NOMO-1 (cell line): Measurements from ENCODE around the gene RBPJL.

Source experiments
- DNase-seq, 2 experiments: peaks; one replicate each; lab custom pipeline; 2025; ENCODE audit not compliant: unreplicated experiment in 2 of 2; lab: John Stamatoyannopoulos, UW

The RBPJL gene

DNA sequence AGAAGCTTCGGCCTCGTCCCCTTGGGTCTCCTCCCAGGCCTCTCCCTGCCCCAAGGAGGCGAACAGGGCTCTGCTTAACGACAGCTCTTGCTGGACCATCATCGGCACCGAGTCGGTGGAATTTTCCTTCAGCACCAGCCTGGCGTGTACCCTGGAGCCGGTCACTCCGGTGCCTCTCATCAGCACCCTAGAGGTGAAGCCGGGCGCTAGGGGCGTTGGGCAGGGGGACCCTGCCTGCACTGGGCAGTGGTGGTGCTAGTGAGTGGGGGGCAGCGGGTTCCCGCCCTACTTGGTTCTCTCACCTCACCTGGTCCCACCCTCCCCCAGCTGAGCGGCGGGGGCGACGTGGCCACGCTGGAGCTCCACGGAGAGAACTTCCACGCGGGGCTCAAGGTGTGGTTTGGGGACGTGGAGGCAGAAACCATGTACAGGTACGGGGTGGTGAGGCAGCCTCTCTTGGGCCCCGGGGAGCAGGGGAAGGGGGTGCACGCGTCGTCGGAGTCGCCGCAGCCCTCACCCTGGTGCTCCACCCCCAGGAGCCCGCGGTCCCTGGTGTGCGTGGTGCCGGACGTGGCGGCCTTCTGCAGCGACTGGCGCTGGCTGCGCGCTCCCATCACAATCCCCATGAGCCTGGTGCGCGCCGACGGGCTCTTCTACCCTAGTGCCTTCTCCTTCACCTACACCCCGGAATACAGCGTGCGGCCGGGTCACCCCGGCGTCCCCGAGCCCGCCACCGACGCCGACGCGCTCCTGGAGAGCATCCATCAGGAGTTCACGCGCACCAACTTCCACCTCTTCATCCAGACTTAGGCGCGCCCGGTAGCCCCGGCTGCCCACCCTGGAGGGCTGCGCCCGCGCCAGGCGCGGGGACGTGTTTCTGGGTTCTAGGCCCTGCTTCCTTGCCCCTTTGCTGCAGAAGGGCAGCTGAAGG, 9.8 kb downstream of the RBPJL start:
- no peak for DNase-seq

DNA sequence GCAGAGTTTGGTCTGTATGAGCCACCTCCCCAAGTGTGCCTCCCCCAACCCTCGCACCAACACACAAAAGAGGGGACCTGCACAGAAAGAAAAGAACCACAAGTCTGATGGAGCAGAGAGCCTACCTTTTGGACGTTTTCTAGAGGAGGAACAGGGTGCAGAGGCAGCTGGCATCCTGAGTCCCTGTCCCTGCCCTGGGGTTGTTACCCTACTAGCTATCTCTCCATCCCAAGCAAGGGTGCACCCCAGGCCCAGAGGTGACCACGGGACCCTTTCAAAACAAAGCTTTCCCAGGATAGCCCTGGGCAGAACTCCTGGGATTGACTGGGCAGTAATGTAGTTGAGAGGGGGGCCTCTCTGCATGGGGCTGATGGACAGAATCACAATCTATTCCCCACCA, 11.2 kb downstream of the RBPJL start:
- no peak for DNase-seq

DNA sequence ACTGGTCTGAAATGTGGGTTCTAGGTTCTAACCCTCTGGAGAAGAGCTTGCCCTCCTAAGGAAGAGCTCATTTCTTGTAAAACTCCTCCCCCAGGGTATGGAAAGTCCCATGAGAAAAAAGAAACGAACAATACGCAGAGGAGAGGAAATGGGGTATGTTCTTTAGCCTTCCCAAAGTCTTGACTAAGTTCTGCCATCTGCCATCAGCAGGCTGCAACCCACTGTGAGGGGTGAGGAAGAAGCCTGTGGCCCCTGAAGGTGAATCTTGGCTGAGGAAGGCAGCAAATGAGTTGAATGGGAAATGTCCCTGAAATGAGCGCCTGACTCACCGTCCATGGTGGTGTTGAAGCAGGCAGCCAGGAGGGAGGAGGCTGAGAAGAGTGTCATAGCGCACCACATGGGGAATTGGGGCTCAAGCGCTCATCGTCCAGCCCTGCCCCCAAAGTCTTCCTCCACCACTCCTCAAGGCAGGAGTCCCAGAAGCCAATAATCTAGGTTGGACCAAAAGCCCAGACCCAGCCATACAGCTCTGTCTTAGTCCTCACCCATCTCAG, 11.8 kb downstream of the RBPJL start:
- DNase-seq = no peak

DNA sequence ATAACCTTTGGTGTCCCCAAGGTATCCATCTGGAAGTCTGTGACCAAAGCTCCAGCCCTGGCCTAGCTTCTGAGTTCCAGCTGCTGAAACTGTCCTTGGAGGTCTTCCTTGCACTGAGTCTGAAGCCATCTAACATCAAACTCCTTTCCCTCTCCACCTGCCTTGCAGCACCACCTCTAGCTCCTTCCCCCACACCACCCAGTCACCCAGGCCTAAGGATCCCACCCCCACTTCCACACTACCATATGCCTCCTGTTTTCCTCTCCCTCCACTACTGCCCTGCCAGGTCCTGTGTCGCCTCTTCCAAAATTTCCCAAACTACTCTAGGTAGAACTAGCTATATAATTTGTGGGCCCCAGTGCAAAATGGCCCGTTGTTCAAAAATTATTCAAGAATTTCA, 12.3 kb downstream of the RBPJL start:
- peak in 1 of 2 experiments; percentile 39 for DNase-seq

DNA sequence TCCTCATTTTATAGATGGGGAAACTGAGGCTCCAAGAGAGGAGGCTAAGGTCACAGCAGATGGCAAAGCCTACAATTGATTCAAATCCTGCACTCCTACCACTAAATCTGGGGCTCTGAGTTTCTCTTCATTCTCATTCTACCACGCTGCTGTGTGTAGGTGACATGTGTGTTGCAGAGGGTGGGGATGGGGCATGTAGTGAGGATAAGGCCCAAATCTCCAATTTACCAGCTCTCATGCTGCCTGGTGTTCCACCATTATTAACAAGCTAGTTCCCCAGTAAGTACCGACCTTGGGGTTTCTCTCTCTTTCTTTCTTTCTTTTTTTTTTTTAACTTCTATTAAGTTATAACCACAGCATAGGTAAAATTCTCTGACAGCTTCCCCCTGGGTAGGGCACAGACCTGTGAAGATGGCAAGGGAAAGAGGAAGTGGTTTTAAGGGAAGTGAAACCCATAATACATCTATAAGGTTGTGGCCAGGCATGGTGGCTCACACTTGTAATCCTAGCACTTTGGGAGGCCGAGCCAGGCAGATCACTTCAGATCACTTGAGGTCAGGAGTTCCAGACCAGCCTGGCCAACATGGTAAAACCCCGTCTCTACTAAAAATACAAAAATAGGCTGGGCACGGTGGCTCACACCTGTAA, 14.4 kb downstream of the RBPJL start:
- DNase-seq = peak; percentile 79 to 95

DNA sequence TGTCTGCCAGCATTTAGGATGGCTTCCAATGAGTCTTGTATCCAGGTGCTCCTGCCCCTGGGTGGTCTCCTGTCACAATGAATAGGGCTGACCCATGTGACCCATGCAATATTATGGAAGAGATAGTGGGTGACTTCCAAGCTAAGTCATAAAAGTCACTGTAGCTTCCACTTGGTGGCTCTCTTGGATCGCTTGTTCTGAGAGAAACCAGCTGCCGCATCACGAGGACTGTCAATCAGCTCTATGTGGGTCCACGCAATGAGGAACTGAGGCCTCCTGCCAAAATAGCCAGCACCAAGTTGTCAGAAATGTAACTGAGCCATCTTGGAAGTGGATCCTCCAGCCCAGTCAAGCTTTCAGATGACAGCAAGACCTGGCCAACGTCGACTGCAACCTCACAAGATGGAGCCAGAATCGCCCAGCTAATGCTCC, 16.3 kb downstream of the RBPJL start:
- DNase-seq = peak; percentile 76 to 93

DNA sequence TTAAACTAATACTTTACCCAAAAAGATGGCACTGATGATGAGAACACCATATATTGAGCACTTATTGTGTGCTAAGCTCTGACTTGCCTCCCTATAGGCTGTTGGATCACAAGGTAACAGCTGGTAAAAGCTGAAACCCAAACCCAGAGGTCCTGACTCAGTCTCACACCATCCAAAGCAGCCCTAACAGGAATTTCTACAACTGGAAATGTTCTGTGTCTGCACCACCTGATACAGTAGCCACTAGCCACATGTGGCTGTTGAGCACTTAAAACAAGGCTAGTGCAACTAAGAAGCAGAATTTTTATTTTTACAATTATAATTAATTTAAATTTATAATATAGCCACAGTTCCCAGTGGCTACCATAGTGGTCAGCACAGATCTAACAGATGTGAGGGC, 17.1 kb downstream of the RBPJL start:
- no peak for DNase-seq

DNA sequence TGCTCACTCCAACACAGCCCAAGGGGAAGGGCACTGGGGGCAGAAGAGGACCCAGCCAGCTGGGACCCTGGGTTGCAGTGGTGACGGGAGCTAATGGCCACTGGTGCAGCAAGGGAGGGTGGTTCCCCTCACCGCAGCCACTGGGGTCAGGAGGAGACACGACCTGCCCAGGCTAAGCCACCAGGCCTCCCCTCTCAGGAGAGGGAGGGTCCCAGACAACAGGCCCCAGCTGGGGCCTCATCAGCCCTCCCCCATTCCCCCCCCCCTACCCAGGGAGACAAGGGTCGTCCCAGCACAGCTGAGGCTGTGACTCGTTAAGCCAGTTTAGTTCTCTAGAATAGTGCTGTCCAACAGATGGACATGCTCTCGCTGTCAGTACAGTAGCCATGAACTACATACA, 18.7 kb downstream of the RBPJL start:
- no peak for DNase-seq

DNA sequence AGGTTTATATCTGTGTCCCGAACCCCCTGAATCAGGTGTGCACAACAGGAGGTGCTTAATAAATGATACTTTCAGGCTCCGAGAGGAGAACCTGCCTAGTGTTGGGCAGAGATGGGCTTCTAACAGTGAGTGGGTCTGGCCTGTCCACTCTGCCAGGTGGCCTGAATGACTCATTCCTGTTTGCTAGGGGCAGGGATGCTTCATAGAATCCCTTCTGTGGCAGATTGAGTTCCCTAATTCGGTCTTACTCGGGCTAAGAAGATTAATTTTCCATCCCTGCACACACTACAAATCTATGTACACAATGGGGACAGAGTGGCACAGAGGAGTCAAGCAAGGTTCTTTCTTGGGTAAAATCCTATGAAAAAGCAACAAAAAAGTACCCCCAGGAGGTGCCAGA, 21.8 kb downstream of the RBPJL start:
- no peak for DNase-seq

DNA sequence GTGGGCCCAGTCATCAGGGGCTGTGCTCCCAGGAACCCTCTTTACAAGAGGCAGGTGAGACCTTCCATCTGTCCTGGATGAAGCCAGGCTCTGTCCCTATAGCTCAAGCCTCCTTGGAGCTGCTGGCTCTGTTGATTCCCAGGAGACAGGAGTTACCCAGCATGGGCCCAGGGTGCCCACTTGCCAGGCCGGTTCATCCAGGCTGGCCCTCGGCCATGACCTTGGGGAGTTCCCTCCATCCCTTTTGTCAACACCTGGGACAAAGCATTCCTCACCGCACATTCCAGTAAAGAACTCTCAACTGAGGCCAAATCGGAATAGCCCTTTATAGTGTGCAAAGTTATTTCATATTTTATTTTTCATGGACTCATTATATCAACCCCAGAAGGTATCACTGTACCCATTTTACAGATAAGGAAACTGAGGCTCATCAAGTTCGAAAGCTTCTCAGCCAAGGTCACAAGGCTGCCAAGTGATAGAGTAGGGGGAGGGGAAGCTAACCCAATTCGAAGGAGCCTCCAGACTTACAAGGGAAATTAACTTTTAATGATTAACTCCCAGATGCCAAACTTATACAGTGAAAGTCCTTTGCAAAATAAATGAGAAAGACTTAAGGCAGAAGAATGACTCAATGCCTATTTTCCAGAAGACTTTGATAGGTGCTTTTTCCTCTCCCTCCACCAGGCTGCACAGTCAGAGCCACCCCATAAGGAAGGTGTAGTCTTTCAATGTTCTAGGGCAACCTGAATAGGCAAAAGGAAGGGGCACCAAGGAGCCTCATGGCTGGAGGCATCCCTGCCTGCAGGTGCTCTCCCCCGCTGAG, 23.1 kb downstream of the RBPJL start:
- no peak for DNase-seq

DNA sequence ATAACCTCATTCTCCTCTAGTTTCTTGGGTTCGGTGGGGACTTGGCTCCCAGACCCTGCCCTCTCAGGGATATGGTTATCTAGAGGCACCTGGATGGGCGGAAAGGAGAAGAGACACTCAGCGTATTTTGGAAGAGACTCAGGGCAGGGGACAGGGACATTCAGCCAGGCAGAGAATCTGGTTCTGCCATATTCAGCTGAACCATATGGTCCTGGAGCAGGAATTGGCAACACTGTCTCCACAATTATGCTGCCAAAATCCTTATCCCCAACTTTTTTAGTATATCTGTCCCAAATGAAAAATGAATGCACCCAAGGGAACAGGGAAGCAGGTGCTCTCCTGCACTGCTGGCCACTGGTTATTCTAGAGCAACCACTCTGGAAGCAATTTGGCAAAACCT, 23.8 kb downstream of the RBPJL start:
- DNase-seq = no peak

DNA sequence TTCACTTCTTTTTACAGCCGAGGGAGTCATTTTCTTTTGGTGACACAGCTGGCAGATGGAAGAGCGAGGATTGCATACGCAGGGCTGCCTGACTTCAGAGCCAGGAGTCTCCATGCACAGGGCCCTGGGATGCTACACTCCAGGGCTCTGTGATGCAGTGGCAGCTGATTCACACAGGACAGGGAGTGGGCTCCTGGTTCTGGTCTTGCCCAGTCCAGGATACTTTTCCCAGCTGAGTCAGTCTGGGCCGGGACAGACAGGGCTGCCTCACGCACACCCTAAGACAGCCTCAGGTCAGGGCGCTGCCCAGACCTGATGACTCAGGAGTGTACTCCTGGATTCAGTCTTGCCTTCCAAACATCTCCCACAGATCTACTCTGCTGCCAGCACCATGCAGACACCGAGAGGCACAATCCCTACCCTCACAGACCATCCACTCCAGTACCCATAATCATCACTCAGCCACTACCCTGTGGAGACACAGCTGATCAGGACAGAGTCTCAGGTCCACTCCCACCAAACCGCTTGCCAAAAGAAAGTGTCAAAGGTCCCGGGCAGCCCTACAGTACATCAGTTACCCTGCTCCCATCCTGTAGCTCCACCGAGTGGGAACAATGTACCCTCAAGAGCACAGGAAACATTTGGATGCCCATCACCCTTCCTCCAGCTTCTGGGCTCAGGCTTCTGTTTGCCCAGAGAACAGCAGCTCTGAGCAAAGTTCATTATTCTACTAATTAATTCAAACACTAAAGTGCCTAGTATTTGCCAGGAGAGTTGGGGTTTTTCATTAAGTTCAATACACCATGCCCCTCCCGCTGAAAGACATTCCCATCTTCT, 30.1 kb downstream of the RBPJL start:
- DNase-seq = no peak

DNA sequence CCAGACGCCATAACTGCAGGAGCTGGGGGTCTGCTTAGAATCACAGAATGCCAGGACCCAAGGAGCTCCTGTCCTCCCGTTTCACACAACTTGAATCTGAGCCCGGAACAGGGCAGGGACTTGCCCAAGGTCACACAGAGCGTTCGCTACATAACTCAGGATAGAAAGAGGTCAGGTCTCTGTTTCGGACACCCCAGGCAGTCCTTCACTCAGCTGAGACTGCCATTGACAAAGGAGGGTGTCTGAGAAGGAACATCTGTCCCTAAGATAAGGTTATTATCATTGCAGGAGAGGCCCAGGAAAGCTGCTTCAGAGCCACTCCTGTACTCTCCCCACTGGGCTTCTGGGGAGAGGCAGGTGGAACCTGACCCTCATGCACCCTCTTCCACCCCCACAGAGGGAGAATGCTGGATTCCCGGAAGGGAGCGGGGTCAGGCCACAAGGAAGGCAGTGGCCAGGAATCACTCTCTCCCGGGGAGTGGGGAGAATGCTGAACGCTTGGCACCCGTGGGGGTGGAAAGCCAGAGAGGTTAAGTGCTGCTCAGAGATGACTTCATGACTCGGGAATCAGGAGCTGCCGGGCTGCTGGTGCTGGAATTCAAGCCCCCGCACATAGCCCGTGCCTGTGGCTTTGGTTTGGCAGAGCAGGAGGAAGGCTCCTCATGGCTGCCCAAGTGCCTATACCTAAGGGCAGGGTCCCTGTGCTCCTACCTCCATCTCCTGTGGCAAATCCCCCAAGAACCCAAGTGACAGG, 30.9 kb downstream of the RBPJL start:
- DNase-seq = no peak

DNA sequence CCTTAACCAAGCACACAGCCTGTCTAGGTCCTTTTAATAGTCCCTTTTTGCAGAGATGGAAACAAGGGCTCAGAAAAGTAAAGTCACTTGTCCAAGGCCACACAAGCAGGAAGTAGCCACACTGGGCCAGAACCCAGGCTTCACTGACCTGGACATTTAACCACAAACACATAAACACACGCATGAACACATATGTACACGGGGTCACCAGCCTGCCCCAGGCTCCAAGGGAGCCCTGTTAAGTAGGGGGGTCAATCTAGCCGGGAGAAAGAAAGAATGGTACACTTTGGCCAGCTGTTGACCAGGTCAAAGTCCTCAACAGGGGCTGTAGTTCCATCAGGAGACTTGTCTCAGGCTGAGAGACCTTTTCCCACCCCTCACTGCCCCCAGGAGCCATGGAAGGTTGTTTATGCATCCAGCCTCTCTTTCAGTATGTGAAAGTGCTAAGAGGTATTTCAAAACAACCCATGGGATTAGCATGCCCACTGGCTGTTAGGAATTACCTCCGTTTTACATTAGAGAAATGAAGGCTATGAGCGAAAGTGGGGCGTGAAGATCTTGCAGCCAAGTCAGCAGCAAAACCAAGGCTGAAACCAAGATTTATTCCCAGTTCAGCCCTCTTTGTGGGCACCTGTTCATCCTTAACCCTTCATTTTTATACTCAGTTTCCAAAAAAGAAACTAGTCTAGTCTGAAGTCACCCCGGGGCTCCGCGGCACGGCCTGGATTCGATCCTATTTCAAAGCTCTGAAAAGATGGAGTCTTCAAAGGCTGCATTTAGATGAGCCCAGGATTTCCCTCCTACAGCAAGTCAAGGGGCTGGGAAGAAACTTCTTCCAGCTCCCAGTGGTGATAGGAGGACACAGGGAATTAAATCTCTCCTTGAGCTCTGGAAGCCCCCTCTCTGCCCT, 31.7 kb downstream of the RBPJL start:
- no peak for DNase-seq

DNA sequence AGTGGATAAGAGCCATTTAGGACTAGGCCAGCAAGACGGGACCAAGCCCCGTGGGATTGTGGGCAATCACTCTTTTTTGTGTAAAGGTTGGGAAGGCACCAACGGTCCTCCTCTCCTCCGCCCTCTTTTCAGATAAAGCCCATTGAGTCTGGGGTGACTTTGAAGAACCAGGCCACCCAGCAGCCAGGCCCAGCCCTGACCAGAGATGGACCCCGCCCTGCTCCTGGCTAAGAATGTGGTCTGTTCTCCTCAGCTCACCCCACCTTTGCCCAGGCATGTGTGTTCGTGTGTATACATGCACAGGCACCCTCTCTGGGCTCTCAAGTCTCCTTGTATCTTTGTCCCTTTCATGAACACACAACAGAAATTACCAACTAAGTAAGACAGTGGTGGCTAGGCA, 32.4 kb downstream of the RBPJL start:
- no peak for DNase-seq

DNA sequence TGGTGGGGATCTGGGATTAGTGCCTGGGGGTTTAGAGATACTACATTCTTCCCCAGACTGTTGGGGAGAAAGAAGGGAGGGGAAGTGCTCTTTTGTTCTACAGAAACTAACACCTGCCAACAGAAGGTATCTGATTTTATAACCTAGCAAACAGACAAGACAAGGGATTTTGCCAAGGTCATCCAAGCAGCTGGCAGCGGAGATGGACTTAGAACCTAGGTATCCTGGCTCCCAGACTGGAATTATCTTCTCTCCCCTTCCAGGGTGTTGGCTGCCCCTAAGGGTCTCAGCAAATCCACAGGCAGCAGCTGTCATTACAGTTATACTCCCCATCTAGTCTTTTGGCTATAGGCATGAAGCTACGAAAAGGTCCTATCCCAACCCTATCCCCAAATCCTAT, 33.2 kb downstream of the RBPJL start:
- no peak for DNase-seq

DNA sequence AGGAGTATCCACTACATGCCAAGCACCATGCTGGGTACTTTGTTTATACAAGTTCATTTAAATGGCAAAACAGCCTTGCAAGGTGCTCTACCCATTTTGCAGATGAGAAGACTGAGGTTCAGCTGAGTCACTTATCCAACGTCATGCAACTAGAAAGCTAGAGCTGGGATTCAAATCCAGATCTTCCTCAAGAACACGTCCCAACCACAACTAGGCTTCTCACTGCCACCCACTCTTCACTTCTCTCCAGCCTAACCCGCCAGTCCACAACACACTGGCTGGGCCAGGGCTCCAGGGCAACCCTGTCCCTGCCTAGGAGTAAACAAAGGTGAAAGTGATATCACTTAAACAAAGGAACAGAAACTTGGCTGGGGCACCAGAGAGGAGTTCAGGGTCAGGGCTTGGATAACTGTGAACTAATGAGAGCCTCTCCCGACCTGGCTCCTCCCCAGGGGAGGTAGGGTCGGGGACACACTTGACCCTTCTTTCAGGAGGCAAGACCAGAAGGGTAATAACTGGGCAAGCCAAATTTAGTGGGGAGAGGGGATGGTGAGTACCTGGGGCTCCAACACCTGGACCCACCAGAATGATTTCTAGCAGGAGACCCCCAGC, 33.7 kb downstream of the RBPJL start:
- no peak for DNase-seq

DNA sequence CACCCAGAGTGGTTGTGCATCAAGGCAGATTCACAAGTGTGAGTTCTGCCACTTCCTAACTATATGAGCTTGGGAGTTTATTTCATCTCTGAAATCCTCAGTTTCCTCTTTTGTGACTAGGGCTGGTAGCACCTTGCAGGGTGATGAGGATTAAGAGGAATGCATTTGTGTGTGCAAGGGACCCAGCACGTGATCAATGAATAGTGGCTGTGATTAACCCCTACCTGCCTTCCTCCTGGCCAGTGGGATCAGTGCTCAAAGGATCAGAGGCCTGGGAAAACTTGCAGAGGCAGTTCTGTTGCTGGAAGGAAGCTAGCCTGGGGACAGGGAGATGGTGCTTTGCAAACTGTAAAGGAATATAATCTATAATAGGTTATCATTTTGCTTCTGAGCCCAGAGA, 34.3 kb downstream of the RBPJL start:
- DNase-seq = no peak
